Type B pancreatic cell (in vitro differentiated cells): ENCODE results near the gene TLE2. TPM values are rescaled to one million over a fixed set of nuclear protein-coding genes. Genes with fewer than 3 reads are reported as not detected.
A peak's percentile ranks its signal among the peaks of the same experiment; 100 is the strongest.

Source experiments
- DNase-seq: peaks from one replicate; pipeline ENCODE4 v3.0.0; 2021; ENCODE audit warnings: mixed read lengths; ENCODE audit not compliant: unreplicated experiment; ENCODE audit errors: extremely low spot score
- H3K27ac Mint-ChIP-seq: 2 replicates; pipeline ENCODE4 v1.8.0; 2021; ENCODE audit warnings: mild to moderate bottlenecking, mixed read lengths
- H3K27me3 Mint-ChIP-seq: 2 replicates; pipeline ENCODE4 v1.8.0; 2021; ENCODE audit warnings: mixed read lengths
- H3K36me3 Mint-ChIP-seq: 2 replicates; pipeline ENCODE4 v1.8.0; 2021; ENCODE audit warnings: mixed read lengths
- H3K4me1 Mint-ChIP-seq: one replicate; pipeline ENCODE4 v1.8.0; 2021; ENCODE audit warnings: mixed read lengths; ENCODE audit not compliant: unreplicated experiment
- H3K4me3 Mint-ChIP-seq: 2 replicates; pipeline ENCODE4 v1.8.0; 2021; ENCODE audit warnings: mild to moderate bottlenecking, mixed read lengths
- H3K9me3 Mint-ChIP-seq: 2 replicates; pipeline ENCODE4 v1.8.0; 2021; ENCODE audit warnings: mixed read lengths
- total RNA-seq: library from RNA; stranded (reverse); gene quantifications from 2 replicates; pipeline ENCODE4 v1.2.1, GENCODE V29; 2021; ENCODE audit warnings: low replicate concordance
- TF ChIP-seq, protein P1 (sequence below): fragments of 200-600 bp; sonication (generic); conservative IDR thresholded peaks from 2 replicates; pipeline ENCODE4 v1.5.0; 2021; ENCODE audit warnings: antibody characterized with exemption, mild to moderate bottlenecking

TLE2 gene
- total RNA-seq, 1 donor from 2014 or later: 37.7 TPM

- H3K9me3 Mint-ChIP-seq: no peaks in the 10 kb centered on the region
- peaks cover 35% of the 10 kb centered on the region for H3K4me1 Mint-ChIP-seq
- DNase-seq: peak; percentile 95
- TF ChIP-seq, protein P1, sequence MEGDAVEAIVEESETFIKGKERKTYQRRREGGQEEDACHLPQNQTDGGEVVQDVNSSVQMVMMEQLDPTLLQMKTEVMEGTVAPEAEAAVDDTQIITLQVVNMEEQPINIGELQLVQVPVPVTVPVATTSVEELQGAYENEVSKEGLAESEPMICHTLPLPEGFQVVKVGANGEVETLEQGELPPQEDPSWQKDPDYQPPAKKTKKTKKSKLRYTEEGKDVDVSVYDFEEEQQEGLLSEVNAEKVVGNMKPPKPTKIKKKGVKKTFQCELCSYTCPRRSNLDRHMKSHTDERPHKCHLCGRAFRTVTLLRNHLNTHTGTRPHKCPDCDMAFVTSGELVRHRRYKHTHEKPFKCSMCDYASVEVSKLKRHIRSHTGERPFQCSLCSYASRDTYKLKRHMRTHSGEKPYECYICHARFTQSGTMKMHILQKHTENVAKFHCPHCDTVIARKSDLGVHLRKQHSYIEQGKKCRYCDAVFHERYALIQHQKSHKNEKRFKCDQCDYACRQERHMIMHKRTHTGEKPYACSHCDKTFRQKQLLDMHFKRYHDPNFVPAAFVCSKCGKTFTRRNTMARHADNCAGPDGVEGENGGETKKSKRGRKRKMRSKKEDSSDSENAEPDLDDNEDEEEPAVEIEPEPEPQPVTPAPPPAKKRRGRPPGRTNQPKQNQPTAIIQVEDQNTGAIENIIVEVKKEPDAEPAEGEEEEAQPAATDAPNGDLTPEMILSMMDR: no peak
- peak overlapping the region; percentile 96 for H3K27ac Mint-ChIP-seq
- no peaks in the 10 kb centered on the region for H3K36me3 Mint-ChIP-seq
- peaks cover 28% of the 10 kb centered on the region for H3K27me3 Mint-ChIP-seq
- H3K4me3 Mint-ChIP-seq: peak overlapping the region; percentile 93
Observed at GRCh38 chr19:3036119-3036976, 7.3 kb upstream of the TLE2 start.

GRCh38 chr19:3035542-3036118 lies 6.5 kb upstream of the TLE2 start:
- peaks cover 36% of the 10 kb centered on the region for H3K4me1 Mint-ChIP-seq
- TF ChIP-seq, protein P1: no peak
- H3K36me3 Mint-ChIP-seq: no peaks in the 10 kb centered on the region
- H3K27ac Mint-ChIP-seq: peak overlapping the region; percentile 96
- peaks cover 34% of the 10 kb centered on the region for H3K27me3 Mint-ChIP-seq
- H3K9me3 Mint-ChIP-seq: no peaks in the 10 kb centered on the region
- DNase-seq: peak; percentile 98
- H3K4me3 Mint-ChIP-seq: peak overlapping the region; percentile 93

- peak overlapping the region; percentile 96 for H3K27ac Mint-ChIP-seq
- peak overlapping the region; percentile 93 for H3K4me3 Mint-ChIP-seq
- peaks cover 40% of the 10 kb centered on the region for H3K27me3 Mint-ChIP-seq
- H3K36me3 Mint-ChIP-seq: no peaks in the 10 kb centered on the region
- DNase-seq: no peak
- TF ChIP-seq, protein P1: no peak
- peaks cover 32% of the 10 kb centered on the region for H3K4me1 Mint-ChIP-seq
- no peaks in the 10 kb centered on the region for H3K9me3 Mint-ChIP-seq
Observed at GRCh38 chr19:3034656-3035541, 5.8 kb upstream of the TLE2 start.

GRCh38 chr19:3034406-3034655 lies 5.3 kb upstream of the TLE2 start:
- Mint-ChIP-seq H3K36me3 (no peaks in the 10 kb centered on the region), H3K4me3 (peak overlapping the region; percentile 93), H3K27ac (peak overlapping the region; percentile 96), H3K27me3 (peaks cover 41% of the 10 kb centered on the region), H3K9me3 (no peaks in the 10 kb centered on the region), H3K4me1 (peaks cover 26% of the 10 kb centered on the region)
- TF ChIP-seq, protein P1: no peak
- no peak for DNase-seq

- peaks cover 41% of the 10 kb centered on the region for H3K27me3 Mint-ChIP-seq
- TF ChIP-seq, protein P1: no peak
- peak overlapping the region; percentile 96 for H3K27ac Mint-ChIP-seq
- H3K9me3 Mint-ChIP-seq: no peaks in the 10 kb centered on the region
- DNase-seq: no peak
- H3K4me3 Mint-ChIP-seq: peak overlapping the region; percentile 93
- H3K4me1 Mint-ChIP-seq: peaks cover 24% of the 10 kb centered on the region
- H3K36me3 Mint-ChIP-seq: no peaks in the 10 kb centered on the region
Observed at GRCh38 chr19:3033595-3034405, 4.7 kb upstream of the TLE2 start.
